Measurements from ENCODE around the gene LEMD2. TPM values are rescaled to one million over a fixed set of nuclear protein-coding genes. Genes with fewer than 3 reads are reported as not detected.

Gene LEMD2
- total RNA-seq, 4 donors from 2014 or later: 37.7 to 47.2 (median 42.3) TPM

GRCh38 chr6:33764036-33764435 lies 24.9 kb downstream of the LEMD2 start:
- Histone ChIP-seq H3K27ac (no peak overlapping the region), H3K4me3 (no peak overlapping the region), H3K9me3 (no peaks in the 10 kb centered on the region), H3K36me3 (no peaks in the 10 kb centered on the region), H3K4me1 (peaks cover 0 to 28% (median 5%) of the 10 kb centered on the region in 3 donors), H3K27me3 (no peaks in the 10 kb centered on the region)
- TF ChIP-seq CTCF (IDR thresholded peaks at IDR 0.05) (no peak), POLR2A (IDR thresholded peaks at IDR 0.05) (no peak)
- no peak for DNase-seq
- intact Hi-C loops (cut with DNase I): loop anchor here (10.0 kb wide), 1 partner anchor 391 kb away; no protein-coding TSS in a partner anchor
- WGBS, 2 donors: 94% methylated on average over 2 of the region's 2 CpGs; no CpG with 5 or more reads in 1 of the 2 donors

- H3K4me1 ChIP-seq: peaks cover 0 to 29% (median 1%) of the 10 kb centered on the region in 3 donors
- no peaks in the 10 kb centered on the region for H3K9me3 ChIP-seq
- no peaks in the 10 kb centered on the region for H3K36me3 ChIP-seq
- DNase-seq: no peak
- H3K4me3 ChIP-seq: no peak overlapping the region
- no peak overlapping the region for H3K27ac ChIP-seq
- no peak for TF ChIP-seq POLR2A (IDR thresholded peaks at IDR 0.05)
- no peak for TF ChIP-seq CTCF (IDR thresholded peaks at IDR 0.05)
- intact Hi-C loops (cut with DNase I): loop anchor here (10.0 kb wide), 1 partner anchor 391 kb away; no protein-coding TSS in a partner anchor
- no peaks in the 10 kb centered on the region for H3K27me3 ChIP-seq
- WGBS, 2 donors: 49 to 63% methylated on average over 4 to 5 of the region's 6 CpGs
These were observed 25.4 kb downstream of the LEMD2 start for GRCh38 chr6:33763483-33763882.

GRCh38 chr6:33762713-33763112 lies 26.2 kb downstream of the LEMD2 start:
- no peak for DNase-seq
- H3K27me3 ChIP-seq: no peaks in the 10 kb centered on the region
- no peak for TF ChIP-seq CTCF (IDR thresholded peaks at IDR 0.05)
- no peak for TF ChIP-seq POLR2A (IDR thresholded peaks at IDR 0.05)
- H3K4me1 ChIP-seq: peaks cover 0 to 27% (median 0%) of the 10 kb centered on the region in 3 donors
- intact Hi-C loops (cut with DNase I): loop anchor here (10.0 kb wide), 1 partner anchor 392 kb away; no protein-coding TSS in a partner anchor
- no peak overlapping the region for H3K4me3 ChIP-seq
- WGBS, 2 donors: 77 to 88% methylated on average over 4 of the region's 4 CpGs
- no peaks in the 10 kb centered on the region for H3K36me3 ChIP-seq
- H3K27ac ChIP-seq: no peak overlapping the region
- no peaks in the 10 kb centered on the region for H3K9me3 ChIP-seq

- Histone ChIP-seq H3K4me1 (peaks cover 0 to 27% (median 0%) of the 10 kb centered on the region in 3 donors), H3K27me3 (no peaks in the 10 kb centered on the region), H3K9me3 (no peaks in the 10 kb centered on the region), H3K36me3 (no peaks in the 10 kb centered on the region), H3K4me3 (no peak overlapping the region), H3K27ac (peak overlapping the region in 2 of 4 donors; percentile 0 to 33)
- TF ChIP-seq POLR2A (IDR thresholded peaks at IDR 0.05): no peak
- TF ChIP-seq CTCF (IDR thresholded peaks at IDR 0.05): peak in 5 of 6 experiments; percentile 44 to 71 (median 58)
- intact Hi-C loops (cut with DNase I): loop anchor here (10.0 kb wide), 1 partner anchor 393 kb away; no protein-coding TSS in a partner anchor
- no peak for DNase-seq
- 31 to 53% methylated on average over 2 to 3 of the region's 7 CpGs for WGBS, 2 donors
These were observed 26.9 kb downstream of the LEMD2 start for GRCh38 chr6:33761922-33762629.

- no peak for TF ChIP-seq CTCF (IDR thresholded peaks at IDR 0.05)
- Histone ChIP-seq H3K27ac (peak overlapping the region in 2 of 4 donors; percentile 0 to 33), H3K9me3 (no peaks in the 10 kb centered on the region), H3K27me3 (no peaks in the 10 kb centered on the region), H3K4me3 (no peak overlapping the region), H3K36me3 (no peaks in the 10 kb centered on the region), H3K4me1 (peaks cover 0 to 27% (median 0%) of the 10 kb centered on the region in 3 donors)
- intact Hi-C loops (cut with DNase I): loop anchor here (10.0 kb wide), 1 partner anchor 393 kb away; no protein-coding TSS in a partner anchor
- DNase-seq: no peak
- WGBS, 2 donors: 80% methylated on average over 2 of the region's 2 CpGs; no CpG with 5 or more reads in 1 of the 2 donors
These were observed 27.4 kb downstream of the LEMD2 start for GRCh38 chr6:33761581-33761921.

Measured in esophagus squamous epithelium (tissue), 5 donors.